Psoas muscle (tissue), 8 donors: ENCODE measurements around the gene UMODL1. TPM values are rescaled to one million over a fixed set of nuclear protein-coding genes. Genes with fewer than 3 reads are reported as not detected.

Source experiments
- ATAC-seq, 4 donors: fragments of 200-7000 bp; cut with Tn5 transposase; one replicate each; pipeline ENCODE4 v1.9.1; 2020; ENCODE audit warnings: moderate library complexity in 3 of 4, mild to moderate bottlenecking in 2 of 4
- DNase-seq, 2 donors: peaks; one replicate each; pipeline ENCODE4 v3.0.0-alpha.2; 2020
- H3K27ac ChIP-seq: fragments of 200-600 bp; one replicate; pipeline ENCODE4 v1.8.0; 2022
- H3K27me3 ChIP-seq, 3 donors: fragments of 200-600 bp in 1 of 3; one replicate each; pipeline versions ENCODE4 v1.6.1 to v1.8.0; 2013 to 2022; ENCODE audit warnings: low read length in 2 of 3, mild to moderate bottlenecking in 2 of 3, moderate library complexity in 1 of 3; ENCODE audit not compliant: insufficient read depth in 3 of 3
- H3K36me3 ChIP-seq, 2 donors: fragments of 200-600 bp in 1 of 2; one replicate each; pipeline versions ENCODE4 v1.6.1 to v1.8.0; 2013 to 2022; ENCODE audit warnings: low read depth in 1 of 2, mild to moderate bottlenecking in 1 of 2, moderate library complexity in 1 of 2; ENCODE audit not compliant: insufficient read depth in 1 of 2
- H3K4me1 ChIP-seq: fragments of 200-600 bp; one replicate; pipeline ENCODE4 v1.8.0; 2022
- H3K4me3 ChIP-seq: fragments of 200-600 bp; one replicate; pipeline ENCODE4 v1.8.0; 2022; ENCODE audit warnings: mild to moderate bottlenecking
- H3K9me3 ChIP-seq: fragments of 200-600 bp; one replicate; pipeline ENCODE4 v1.8.0; 2022
- CTCF ChIP-seq: fragments of 200-600 bp; IDR thresholded peaks from one replicate; pipeline ENCODE4 v1.8.0; 2022; ENCODE audit warnings: antibody characterized with exemption
- WGBS, 3 donors: extraction: QIAGEN DNeasy Blood & Tissue Kit; methylation state at CpG; one replicate each; pipeline versions ENCODE4 v1.1.6 to v1.1.7; 2013; 5-methylcytosine and 5-hydroxymethylcytosine counted together
- intact Hi-C, 2 donors: fragments of 100-400 bp; cut with DNase I; formaldehyde crosslinking; loops; one replicate each; pipeline versions ENCODE4 v1.11.0 to v1.14.2; 2022
- polyA plus RNA-seq, 3 donors: library from polyadenylated mRNA; stranded (reverse); fragments of 200-250 nt; gene quantifications; one replicate each; pipeline ENCODE4 v1.2.3, GENCODE V29; 2013
- total RNA-seq, 4 donors: library from RNA; stranded (reverse); fragmentation: NEBNext Ultra II Directional in 2 of 4; extraction: Animal tissue kit (Norgen Biotek cat#: 25700) in 2 of 4; gene quantifications; one replicate each; pipeline versions ENCODE4 v1.2.1 to v1.2.4, GENCODE V29; 2021 to 2023
- donor health status: healthy with polysubstance abuse.
- donor health status: DM: no; HTN: no; CAD: no; lungs with moderate emphysema.
- donor health status: Bipolar disorder and iron deficiency.
- donor health status: healthy.
- donor health status: DM: yes; HTN: yes; CAD: no.
- donor health status: DM: no; HTN: no; CAD: no.
- donor health status: DM: no; HTN: no; CAD: no.
- donor health status: DM: yes; HTN: yes; CAD: no.

The UMODL1 gene
- total and polyA plus RNA-seq, 7 donors: not detected

- no peak for TF ChIP-seq CTCF
- DNase-seq (no peak), ATAC-seq (no peak)
- H3K36me3 ChIP-seq: no peaks in the 10 kb centered on the region
- intact Hi-C loops: no loop called here
- no peaks in the 10 kb centered on the region for H3K9me3 ChIP-seq
- no peak overlapping the region for H3K4me3 ChIP-seq
- no peak overlapping the region for H3K27ac ChIP-seq
- H3K27me3 ChIP-seq: peaks cover 0 to 2% (median 0%) of the 10 kb centered on the region in 3 donors
- WGBS, 3 donors: 48 to 55% (median 52%) methylated on average over 20 of the region's 20 CpGs
- no peaks in the 10 kb centered on the region for H3K4me1 ChIP-seq
Observed at GRCh38 chr21:42156690-42157605, 85.8 kb downstream of the UMODL1 start.

GRCh38 chr21:42157606-42158310 is 86.6 kb downstream of the UMODL1 start:
- intact Hi-C loops: no loop called here
- TF ChIP-seq CTCF: no peak
- H3K27me3 ChIP-seq: peaks cover 0 to 2% (median 0%) of the 10 kb centered on the region in 3 donors
- DNase-seq (no peak), ATAC-seq (peak in 1 of 4 donors; percentile 67)
- WGBS, 3 donors: 52 to 55% (median 54%) methylated on average over 11 of the region's 11 CpGs
- no peaks in the 10 kb centered on the region for H3K36me3 ChIP-seq
- no peak overlapping the region for H3K4me3 ChIP-seq
- H3K9me3 ChIP-seq: no peaks in the 10 kb centered on the region
- no peak overlapping the region for H3K27ac ChIP-seq
- H3K4me1 ChIP-seq: no peaks in the 10 kb centered on the region

- Histone ChIP-seq H3K9me3 (no peaks in the 10 kb centered on the region), H3K27me3 (peaks cover 0 to 2% (median 0%) of the 10 kb centered on the region in 3 donors), H3K27ac (no peak overlapping the region), H3K4me3 (no peak overlapping the region), H3K4me1 (no peaks in the 10 kb centered on the region), H3K36me3 (no peaks in the 10 kb centered on the region)
- WGBS, 3 donors: 91 to 95% (median 95%) methylated on average over 8 of the region's 8 CpGs
- TF ChIP-seq CTCF: no peak
- intact Hi-C loops: no loop called here
- DNase-seq (no peak), ATAC-seq (no peak)
Observed at GRCh38 chr21:42158846-42159245, 87.7 kb downstream of the UMODL1 start.

- Histone ChIP-seq H3K27me3 (peaks cover 0 to 2% (median 0%) of the 10 kb centered on the region in 3 donors), H3K4me3 (no peak overlapping the region), H3K9me3 (no peaks in the 10 kb centered on the region), H3K4me1 (no peaks in the 10 kb centered on the region), H3K27ac (no peak overlapping the region), H3K36me3 (no peaks in the 10 kb centered on the region)
- no peak for TF ChIP-seq CTCF
- 50 to 60% (median 50%) methylated on average over 11 of the region's 11 CpGs for WGBS, 3 donors
- ATAC-seq: no peak
- no peak for DNase-seq
- intact Hi-C loops: loop anchor here in 1 of 2 donors (5.0 kb wide), 1 partner anchor 98 kb away; no protein-coding TSS in a partner anchor
Observed at GRCh38 chr21:42159560-42160110, 88.5 kb downstream of the UMODL1 start.
